OCI-LY3 (cell line): ENCODE results near the gene ATF6.

Source experiments
- EZH2phosphoT487 ChIP-seq: fragments of 200-600 bp; shearing (Covaris generic); IDR thresholded peaks from 2 replicates; pipeline ENCODE4 v1.6.1; 2018; ENCODE audit warnings: antibody characterized with exemption, mixed run types, low read depth
- TF ChIP-seq, protein P1 (sequence below): fragments of 200-600, 300-600 bp; sonication (generic); IDR thresholded peaks from 2 replicates; pipeline ENCODE4 v1.5.1; 2014; ENCODE audit warnings: antibody characterized with exemption, low read length, low read depth

DNA sequence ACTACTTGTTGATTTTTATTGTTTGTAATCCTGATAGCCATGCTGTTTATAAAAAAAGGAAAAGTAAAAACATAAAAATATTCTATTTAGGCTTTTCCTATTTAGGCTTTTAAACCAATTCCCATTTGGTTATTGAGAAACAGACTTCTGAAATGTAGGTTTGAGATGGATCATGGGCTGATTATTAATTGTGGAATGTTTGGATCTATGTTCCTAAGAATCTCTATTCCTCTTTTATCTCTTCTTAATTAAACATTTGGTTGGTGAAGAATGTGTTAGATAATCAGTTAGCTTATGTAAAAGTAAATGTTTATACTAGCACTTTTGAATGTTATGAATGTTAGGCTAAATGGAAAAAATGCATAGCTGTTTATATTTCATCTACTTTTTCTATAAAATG is 97.4 kb downstream of the ATF6 start:
- TF ChIP-seq, protein P1, sequence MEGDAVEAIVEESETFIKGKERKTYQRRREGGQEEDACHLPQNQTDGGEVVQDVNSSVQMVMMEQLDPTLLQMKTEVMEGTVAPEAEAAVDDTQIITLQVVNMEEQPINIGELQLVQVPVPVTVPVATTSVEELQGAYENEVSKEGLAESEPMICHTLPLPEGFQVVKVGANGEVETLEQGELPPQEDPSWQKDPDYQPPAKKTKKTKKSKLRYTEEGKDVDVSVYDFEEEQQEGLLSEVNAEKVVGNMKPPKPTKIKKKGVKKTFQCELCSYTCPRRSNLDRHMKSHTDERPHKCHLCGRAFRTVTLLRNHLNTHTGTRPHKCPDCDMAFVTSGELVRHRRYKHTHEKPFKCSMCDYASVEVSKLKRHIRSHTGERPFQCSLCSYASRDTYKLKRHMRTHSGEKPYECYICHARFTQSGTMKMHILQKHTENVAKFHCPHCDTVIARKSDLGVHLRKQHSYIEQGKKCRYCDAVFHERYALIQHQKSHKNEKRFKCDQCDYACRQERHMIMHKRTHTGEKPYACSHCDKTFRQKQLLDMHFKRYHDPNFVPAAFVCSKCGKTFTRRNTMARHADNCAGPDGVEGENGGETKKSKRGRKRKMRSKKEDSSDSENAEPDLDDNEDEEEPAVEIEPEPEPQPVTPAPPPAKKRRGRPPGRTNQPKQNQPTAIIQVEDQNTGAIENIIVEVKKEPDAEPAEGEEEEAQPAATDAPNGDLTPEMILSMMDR, result no peak
- TF ChIP-seq EZH2phosphoT487, result no peak
